ENCODE measurements around the gene ATG2A.

The ATG2A gene

DNA sequence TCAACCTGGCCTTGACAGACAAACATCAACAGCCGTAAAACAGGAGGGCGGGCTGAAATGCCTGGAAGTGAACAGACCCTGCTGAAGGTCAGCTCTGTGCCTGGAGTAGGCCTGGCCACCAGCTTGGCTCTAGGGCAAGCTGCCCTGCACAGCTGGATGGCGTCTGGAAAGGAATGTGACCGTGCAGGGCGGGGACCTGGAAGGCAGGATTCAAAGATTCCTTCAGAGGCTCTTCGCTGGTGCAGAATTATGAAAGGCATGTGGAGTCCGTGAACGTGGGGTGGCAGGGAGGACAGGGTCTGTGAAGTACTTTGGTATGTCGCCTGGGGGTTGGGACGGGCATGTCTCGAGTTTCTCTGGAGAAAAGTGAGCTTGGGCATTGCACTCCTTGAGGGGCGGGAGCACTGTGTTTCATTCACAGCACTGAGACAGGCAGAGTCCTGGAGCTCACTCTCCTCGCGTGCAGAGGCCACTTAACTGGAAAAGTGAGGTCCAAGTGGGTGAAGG lies 40.1 kb downstream of the ATG2A start:
- DNase-seq (ENCODE audit: low read depth, low spot score) = no peak
- H3K4me3 ChIP-seq (ENCODE audit: low read length) = peak overlapping the region; percentile 97

GRCh38 chr11:64876229-64876750 lies 40.7 kb downstream of the ATG2A start:
- DNase-seq (ENCODE audit: low read depth, low spot score) = no peak
- H3K4me3 ChIP-seq (ENCODE audit: low read length) = no peak overlapping the region

DNA sequence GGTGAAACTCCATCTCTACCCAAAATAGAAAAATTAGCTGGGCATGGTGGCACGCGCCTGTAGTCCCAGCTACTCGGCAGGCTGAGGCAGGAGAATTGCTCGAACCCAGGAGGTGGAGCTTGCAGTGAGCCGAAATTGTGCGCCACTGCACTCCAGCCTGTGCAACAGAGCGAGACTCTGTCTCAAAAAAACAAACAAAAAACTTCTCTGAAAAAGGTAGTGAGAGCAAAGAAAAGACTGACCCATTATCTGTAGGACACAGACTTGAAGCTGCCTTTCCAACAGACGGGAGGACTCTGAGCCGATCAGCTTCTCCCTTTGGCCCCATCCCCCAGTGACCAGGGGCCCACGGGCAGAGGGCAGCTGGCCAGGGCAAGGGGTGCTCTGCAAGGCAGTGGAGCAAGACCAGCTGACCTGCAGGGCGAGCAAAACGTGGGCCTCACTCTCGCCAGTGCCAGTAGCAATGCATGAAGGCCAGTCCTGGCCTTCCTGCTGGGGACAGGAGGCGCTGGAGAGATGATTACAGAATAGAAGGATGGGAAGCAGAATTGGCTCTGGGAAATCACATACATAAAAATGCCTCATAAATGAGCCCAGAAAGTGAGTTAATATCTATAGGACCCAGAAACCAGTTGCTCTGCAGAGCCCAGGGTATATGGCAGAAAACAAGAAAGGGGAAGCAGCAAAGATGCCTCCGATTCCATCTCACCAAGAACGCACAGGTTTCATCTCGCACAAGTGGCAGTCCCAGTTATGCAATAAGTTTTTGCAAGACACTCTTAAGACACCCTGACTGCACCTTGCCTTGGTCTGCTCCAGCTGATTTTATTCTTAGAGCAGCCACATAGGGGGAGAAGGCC lies 41.4 kb downstream of the ATG2A start:
- DNase-seq (ENCODE audit: low read depth, low spot score) = no peak
- H3K4me3 ChIP-seq (ENCODE audit: low read length) = no peak overlapping the region

- DNase-seq (ENCODE audit: low read depth, low spot score) = no peak
These were observed 42.4 kb downstream of the ATG2A start for GRCh38 chr11:64874308-64875240.

GRCh38 chr11:64872790-64873488 lies 44.1 kb downstream of the ATG2A start:
- DNase-seq (ENCODE audit: low read depth, low spot score) = no peak
- no peak overlapping the region for H3K4me3 ChIP-seq (ENCODE audit: low read length)

More at GRCh38 chr11:64874308-64875240, 42.4 kb downstream of the ATG2A start:
- no peak overlapping the region for H3K4me3 ChIP-seq (ENCODE audit: low read length)

DNA sequence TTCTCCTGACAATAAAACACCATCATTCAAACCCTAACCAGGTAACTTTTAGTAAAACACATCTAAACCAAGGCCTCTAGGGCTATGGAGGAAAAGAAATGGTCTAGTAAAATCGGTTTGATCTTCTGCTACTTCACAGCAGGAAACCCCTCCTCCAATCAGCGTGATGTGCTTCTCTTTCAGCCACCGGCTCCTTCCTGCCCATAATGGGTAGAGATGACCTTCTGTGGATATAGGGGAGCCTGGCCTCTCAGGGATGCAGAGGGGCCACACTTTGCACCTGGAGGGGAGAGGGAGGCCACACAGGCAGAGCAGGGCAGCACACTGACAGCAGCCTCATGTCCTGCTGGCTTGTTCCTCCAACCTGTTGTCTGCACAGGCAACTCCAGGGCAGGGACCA lies 45.5 kb downstream of the ATG2A start:
- no peak overlapping the region for H3K4me3 ChIP-seq (ENCODE audit: low read length)

DNA sequence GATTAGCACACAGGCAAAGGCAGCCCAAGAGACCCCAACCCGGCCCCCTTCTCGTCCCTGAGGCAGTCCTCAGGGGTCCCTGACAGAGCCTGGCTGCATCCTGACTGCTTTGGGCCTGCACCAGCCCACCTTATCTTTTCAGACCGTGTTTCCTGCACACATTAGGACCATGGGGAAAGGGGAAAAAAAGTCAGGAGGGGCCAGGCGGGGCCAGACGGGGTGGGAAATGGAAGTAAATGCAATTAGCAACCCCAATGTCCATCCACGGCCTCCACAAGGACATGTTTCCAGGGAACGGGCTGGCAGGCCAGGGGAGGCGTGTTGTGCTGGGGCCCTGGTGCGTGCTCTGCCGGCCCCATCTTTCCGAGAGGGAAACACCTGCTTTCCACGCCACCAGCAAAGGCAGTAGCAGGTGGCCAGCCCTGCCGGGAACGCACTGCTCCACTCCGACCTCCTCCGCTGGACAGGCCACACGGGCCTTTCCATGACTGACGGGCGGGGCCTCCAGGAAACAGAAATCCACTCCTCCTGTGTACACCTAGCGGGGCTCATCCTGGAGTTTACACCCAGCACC lies 46.0 kb downstream of the ATG2A start:
- H3K4me3 ChIP-seq (ENCODE audit: low read length) = no peak overlapping the region
- DNase-seq (ENCODE audit: low read depth, low spot score) = no peak

More for the DNA sequence above, 45.5 kb downstream of the ATG2A start:
- DNase-seq (ENCODE audit: low read depth, low spot score) = no peak

DNA sequence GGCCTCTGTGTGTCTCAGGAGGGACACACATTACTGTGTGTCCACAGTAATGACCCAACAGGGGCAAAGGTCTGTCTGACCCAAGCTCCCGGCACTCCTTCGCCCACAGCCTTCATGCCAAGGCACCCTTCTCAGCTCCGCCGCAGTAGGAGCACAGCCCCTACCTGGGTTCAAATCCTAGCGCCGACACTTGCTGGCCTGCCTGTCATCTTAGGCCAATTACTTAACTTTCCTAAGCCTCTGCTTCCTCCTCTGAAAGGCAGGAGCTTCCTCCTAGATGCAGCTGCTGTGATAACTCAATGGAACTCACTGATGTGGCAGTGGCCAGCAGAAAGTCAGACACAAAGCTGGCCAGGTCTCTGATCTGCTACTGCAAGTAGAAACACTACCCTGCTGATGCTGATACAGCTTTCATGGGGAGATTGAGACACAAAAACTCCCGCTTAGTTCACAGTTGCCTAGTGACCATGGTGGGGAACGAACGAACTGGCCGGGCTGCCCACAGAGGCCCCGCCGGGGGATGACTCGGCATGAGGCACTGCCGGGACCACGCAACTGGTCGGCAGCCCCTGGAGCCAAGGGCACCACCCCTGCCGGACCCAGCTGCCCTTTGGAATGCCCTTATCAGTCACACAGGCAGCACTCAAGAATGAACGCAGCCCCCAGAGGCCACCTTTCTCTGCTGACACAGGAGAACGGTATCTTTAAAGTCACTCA lies 46.7 kb downstream of the ATG2A start:
- H3K4me3 ChIP-seq (ENCODE audit: low read length) = no peak overlapping the region
- no peak for DNase-seq (ENCODE audit: low read depth, low spot score)

- DNase-seq (ENCODE audit: low read depth, low spot score) = no peak
- no peak overlapping the region for H3K4me3 ChIP-seq (ENCODE audit: low read length)
These were observed 47.3 kb downstream of the ATG2A start for GRCh38 chr11:64869571-64870175.

GRCh38 chr11:64868904-64869570 lies 48.0 kb downstream of the ATG2A start:
- DNase-seq (ENCODE audit: low read depth, low spot score) = no peak
- no peak overlapping the region for H3K4me3 ChIP-seq (ENCODE audit: low read length)

- DNase-seq (ENCODE audit: low read depth, low spot score) = no peak
- no peak overlapping the region for H3K4me3 ChIP-seq (ENCODE audit: low read length)
These were observed 49.1 kb downstream of the ATG2A start for GRCh38 chr11:64867748-64868462.

GRCh38 chr11:64866173-64866491 lies 50.9 kb downstream of the ATG2A start:
- H3K4me3 ChIP-seq (ENCODE audit: low read length) = no peak overlapping the region
- no peak for DNase-seq (ENCODE audit: low read depth, low spot score)

DNA sequence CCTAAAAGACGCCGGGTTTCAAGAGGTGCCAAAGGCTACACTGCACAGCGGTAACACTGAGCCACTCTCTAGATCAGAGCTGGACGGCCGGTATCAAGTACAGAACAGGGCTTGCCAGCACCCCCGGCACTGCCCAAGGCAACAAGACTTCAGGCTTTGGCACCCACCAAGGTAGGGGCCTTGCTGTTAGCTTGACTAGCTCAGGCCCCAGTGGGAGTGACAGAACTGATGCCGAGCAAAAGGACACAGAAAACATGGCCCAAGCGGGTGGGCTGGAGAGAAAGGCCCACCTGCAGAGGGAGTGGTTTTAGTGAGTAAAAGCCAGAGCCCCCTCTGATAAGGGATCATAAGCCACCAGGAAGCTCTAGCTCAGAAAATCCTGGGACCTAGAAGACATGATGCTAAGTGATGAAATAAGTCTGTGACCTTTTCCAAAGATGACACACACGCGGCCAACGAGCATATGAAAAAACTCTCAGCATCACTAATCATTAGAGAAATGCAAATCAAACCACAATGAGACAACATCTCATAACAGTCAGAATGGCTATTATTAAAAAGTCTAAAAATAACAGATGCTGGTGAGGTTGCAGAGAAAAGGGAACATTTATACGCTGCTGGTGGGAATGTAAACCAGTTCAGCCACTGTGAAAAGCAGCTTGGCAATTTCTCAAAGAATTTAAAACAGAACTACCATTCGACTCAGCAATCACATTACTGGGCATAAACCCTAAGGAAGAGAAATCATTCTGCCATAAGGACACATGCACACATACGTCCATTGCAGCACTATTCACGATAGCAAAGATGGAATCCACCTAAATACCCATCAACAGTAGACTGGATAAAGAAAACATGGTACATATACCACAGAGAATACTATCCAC lies 51.5 kb downstream of the ATG2A start:
- DNase-seq (ENCODE audit: low read depth, low spot score) = no peak
- H3K4me3 ChIP-seq (ENCODE audit: low read length) = no peak overlapping the region

GRCh38 chr11:64864473-64865285 lies 52.3 kb downstream of the ATG2A start:
- no peak overlapping the region for H3K4me3 ChIP-seq (ENCODE audit: low read length)
- DNase-seq (ENCODE audit: low read depth, low spot score) = no peak

DNA sequence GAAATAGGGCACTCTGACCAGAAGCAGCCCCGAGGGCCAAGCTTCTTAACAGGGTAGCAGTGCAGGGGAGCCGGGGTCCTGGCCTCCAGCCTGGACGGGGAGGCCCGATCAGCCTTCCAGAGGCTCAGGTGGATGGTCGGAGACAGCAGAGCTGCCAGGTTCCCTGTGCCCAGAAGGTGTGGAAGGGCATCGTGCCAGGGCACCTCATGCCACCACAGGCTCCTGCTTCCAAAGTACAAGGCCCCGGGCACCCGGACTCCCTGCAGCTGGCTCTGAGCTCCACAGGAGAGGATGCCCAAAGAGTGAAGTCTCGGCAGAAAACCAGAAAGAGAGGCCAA lies 52.9 kb downstream of the ATG2A start:
- no peak overlapping the region for H3K4me3 ChIP-seq (ENCODE audit: low read length)

More for the DNA sequence above, 52.9 kb downstream of the ATG2A start:
- no peak for DNase-seq (ENCODE audit: low read depth, low spot score)
